HG03439 (cell line): ENCODE results near the gene MYO9B.
"Not testable (repeated sequence)": the region's sequence is repeated elsewhere in the genome, so short reads cannot be mapped to it uniquely, and the experiment has no call there.

Experiments used
- ATAC-seq: cut with Tn5 transposase; IDR thresholded peaks from one replicate; pipeline ENCODE4 v1.9.1; 2021; ENCODE audit warnings: mild to moderate bottlenecking, moderate library complexity; ENCODE audit not compliant: unreplicated experiment

Gene MYO9B

GRCh38 chr19:17170538-17171297 lies 95.1 kb downstream of the MYO9B start:
- ATAC-seq = no peak

GRCh38 chr19:17171874-17172273 lies 96.3 kb downstream of the MYO9B start:
- ATAC-seq = no peak

GRCh38 chr19:17172624-17173345 lies 97.2 kb downstream of the MYO9B start:
- ATAC-seq = no peak

GRCh38 chr19:17178291-17178690 lies 102.7 kb downstream of the MYO9B start:
- no peak for ATAC-seq

GRCh38 chr19:17180997-17181702 lies 105.6 kb downstream of the MYO9B start:
- ATAC-seq = no peak

- ATAC-seq = no peak
These were observed 107.7 kb downstream of the MYO9B start for GRCh38 chr19:17183271-17183761.

- ATAC-seq = no peak
These were observed 108.3 kb downstream of the MYO9B start for GRCh38 chr19:17183858-17184321.

- no peak for ATAC-seq
These were observed 108.8 kb downstream of the MYO9B start for GRCh38 chr19:17184371-17184841.

GRCh38 chr19:17185590-17185989 lies 110.0 kb downstream of the MYO9B start:
- ATAC-seq = no peak

- ATAC-seq = not testable (repeated sequence)
These were observed 116.2 kb downstream of the MYO9B start for GRCh38 chr19:17191736-17192135.

GRCh38 chr19:17192751-17193150 lies 117.2 kb downstream of the MYO9B start:
- ATAC-seq = no peak

GRCh38 chr19:17194608-17195007 lies 119.0 kb downstream of the MYO9B start:
- no peak for ATAC-seq

- no peak for ATAC-seq
These were observed 119.5 kb downstream of the MYO9B start for GRCh38 chr19:17195106-17195505.

GRCh38 chr19:17196610-17197009 lies 121.0 kb downstream of the MYO9B start:
- no peak for ATAC-seq

- ATAC-seq = no peak
These were observed 122.1 kb downstream of the MYO9B start for GRCh38 chr19:17197666-17198065.

- ATAC-seq = no peak
These were observed 125.0 kb downstream of the MYO9B start for GRCh38 chr19:17200408-17201079.

GRCh38 chr19:17202249-17202648 lies 126.7 kb downstream of the MYO9B start:
- no peak for ATAC-seq

GRCh38 chr19:17202713-17203112 lies 127.1 kb downstream of the MYO9B start:
- no peak for ATAC-seq

GRCh38 chr19:17205237-17206140 lies 129.9 kb downstream of the MYO9B start:
- ATAC-seq = no peak
